Upper lobe of right lung (tissue), 1 donor: ENCODE results near the gene UGT2B17. TPM values are rescaled to one million over a fixed set of nuclear protein-coding genes. Genes with fewer than 3 reads are reported as not detected.

Experiments
- ATAC-seq: fragments of 200-7000 bp; cut with Tn5 transposase; one replicate; pipeline ENCODE4 v1.9.1; 2020; ENCODE audit warnings: mild to moderate bottlenecking, moderate library complexity
- DNase-seq: peaks from one replicate; pipeline ENCODE4 v3.0.0-alpha.2; 2020
- H3K27ac ChIP-seq: fragments of 200-600 bp; one replicate; pipeline ENCODE4 v1.8.0; 2022
- H3K27me3 ChIP-seq: fragments of 200-600 bp; one replicate; pipeline ENCODE4 v1.8.0; 2022; ENCODE audit warnings: mild to moderate bottlenecking
- H3K36me3 ChIP-seq: fragments of 200-600 bp; one replicate; pipeline ENCODE4 v1.8.0; 2022
- H3K4me1 ChIP-seq: fragments of 200-600 bp; one replicate; pipeline ENCODE4 v1.8.0; 2022
- H3K4me3 ChIP-seq: fragments of 200-600 bp; one replicate; pipeline ENCODE4 v1.8.0; 2022; ENCODE audit warnings: mild to moderate bottlenecking
- H3K9me3 ChIP-seq: fragments of 200-600 bp; one replicate; pipeline ENCODE4 v1.8.0; 2022
- CTCF ChIP-seq: fragments of 200-600 bp; IDR thresholded peaks from one replicate; pipeline ENCODE4 v1.8.0; 2022; ENCODE audit warnings: antibody characterized with exemption
- intact Hi-C: fragments of 100-400 bp; cut with DNase I; formaldehyde crosslinking; loops from one replicate; pipeline ENCODE4 v1.11.0; 2022
- total RNA-seq: library from RNA; stranded (reverse); fragmentation: NEBNext Ultra II Directional; extraction: Animal tissue kit (Norgen Biotek cat#: 25700); gene quantifications from one replicate; pipeline ENCODE4 v1.2.1, GENCODE V29; 2021
- donor health status: DM: no; HTN: yes; CAD: no; lungs with severe emphysema.

The UGT2B17 gene
- total RNA-seq, 1 donor from 2014 or later, result not detected

GRCh38 chr4:68606240-68606639 lies 30.1 kb upstream of the UGT2B17 start:
- no peak for ATAC-seq
- intact Hi-C loops, result no loop called here
- no peaks in the 10 kb centered on the region for H3K4me1 ChIP-seq

DNA sequence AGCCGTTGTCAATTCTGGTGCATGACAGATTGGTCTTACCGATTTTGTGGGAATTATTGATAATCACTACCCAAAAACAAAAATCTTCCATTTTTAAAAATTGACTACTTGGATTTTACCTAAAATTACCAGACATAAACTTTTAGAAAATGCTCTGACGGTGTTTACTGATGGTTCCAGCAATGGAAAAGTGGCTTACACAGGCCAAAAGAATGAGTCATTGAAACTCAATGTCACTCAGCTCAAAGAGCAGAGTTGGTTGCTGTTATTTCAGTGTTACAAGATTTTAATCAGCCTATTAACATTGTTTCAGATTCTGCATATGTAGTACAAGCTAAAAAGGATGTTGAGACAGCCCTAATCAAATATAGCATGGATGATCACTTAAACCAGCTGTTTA lies 23.0 kb upstream of the UGT2B17 start:
- no peaks in the 10 kb centered on the region for H3K4me1 ChIP-seq
- H3K27me3 ChIP-seq, result no peaks in the 10 kb centered on the region
- H3K27ac ChIP-seq, result no peak overlapping the region
- ATAC-seq (no peak), DNase-seq (no peak)
- H3K36me3 ChIP-seq, result no peaks in the 10 kb centered on the region
- intact Hi-C loops, result no loop called here
- no peak for TF ChIP-seq CTCF
- no peak overlapping the region for H3K4me3 ChIP-seq
- no peaks in the 10 kb centered on the region for H3K9me3 ChIP-seq

More at GRCh38 chr4:68606240-68606639, 30.1 kb upstream of the UGT2B17 start:
- Histone ChIP-seq H3K27me3 (no peaks in the 10 kb centered on the region), H3K4me3 (no peak overlapping the region), H3K9me3 (no peaks in the 10 kb centered on the region), H3K27ac (no peak overlapping the region), H3K36me3 (no peaks in the 10 kb centered on the region)
- no peak for TF ChIP-seq CTCF
- no peak for DNase-seq

- intact Hi-C loops, result no loop called here
- Histone ChIP-seq H3K27me3 (no peaks in the 10 kb centered on the region), H3K36me3 (no peaks in the 10 kb centered on the region), H3K9me3 (no peaks in the 10 kb centered on the region), H3K4me3 (no peak overlapping the region), H3K27ac (no peak overlapping the region), H3K4me1 (no peaks in the 10 kb centered on the region)
- DNase-seq, result no peak
- ATAC-seq, result no peak
- no peak for TF ChIP-seq CTCF
Measured at GRCh38 chr4:68597482-68597881, 21.4 kb upstream of the UGT2B17 start.

- no peaks in the 10 kb centered on the region for H3K9me3 ChIP-seq
- intact Hi-C loops, result no loop called here
- no peak overlapping the region for H3K27ac ChIP-seq
- no peaks in the 10 kb centered on the region for H3K27me3 ChIP-seq
- ATAC-seq (no peak), DNase-seq (no peak)
- no peak overlapping the region for H3K4me3 ChIP-seq
- TF ChIP-seq CTCF, result no peak
- no peaks in the 10 kb centered on the region for H3K36me3 ChIP-seq
- no peaks in the 10 kb centered on the region for H3K4me1 ChIP-seq
Measured at GRCh38 chr4:68594678-68595077, 18.6 kb upstream of the UGT2B17 start.

DNA sequence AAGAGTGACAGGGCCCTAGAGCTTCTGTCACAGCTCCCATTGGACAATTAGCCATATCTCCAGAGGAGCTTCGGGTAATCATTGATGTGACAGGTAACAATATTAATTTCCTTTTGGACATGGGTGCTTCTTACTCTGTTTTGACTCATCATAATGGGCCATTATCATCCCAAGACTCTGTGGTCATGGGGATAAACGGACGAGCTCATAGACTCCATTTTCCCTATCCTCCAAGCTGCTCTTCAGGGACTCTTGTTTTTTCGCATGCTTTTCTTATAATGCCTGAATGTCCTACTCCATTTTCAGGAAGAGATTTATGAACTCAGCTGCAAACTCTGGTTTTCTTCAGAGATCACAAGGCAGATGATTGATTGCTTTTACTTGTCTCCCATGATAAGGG lies 17.0 kb upstream of the UGT2B17 start:
- Histone ChIP-seq H3K27me3 (no peaks in the 10 kb centered on the region), H3K4me1 (no peaks in the 10 kb centered on the region), H3K36me3 (no peaks in the 10 kb centered on the region), H3K9me3 (no peaks in the 10 kb centered on the region), H3K4me3 (no peak overlapping the region), H3K27ac (no peak overlapping the region)
- DNase-seq (no peak), ATAC-seq (no peak)
- TF ChIP-seq CTCF, result no peak
- intact Hi-C loops, result no loop called here

DNA sequence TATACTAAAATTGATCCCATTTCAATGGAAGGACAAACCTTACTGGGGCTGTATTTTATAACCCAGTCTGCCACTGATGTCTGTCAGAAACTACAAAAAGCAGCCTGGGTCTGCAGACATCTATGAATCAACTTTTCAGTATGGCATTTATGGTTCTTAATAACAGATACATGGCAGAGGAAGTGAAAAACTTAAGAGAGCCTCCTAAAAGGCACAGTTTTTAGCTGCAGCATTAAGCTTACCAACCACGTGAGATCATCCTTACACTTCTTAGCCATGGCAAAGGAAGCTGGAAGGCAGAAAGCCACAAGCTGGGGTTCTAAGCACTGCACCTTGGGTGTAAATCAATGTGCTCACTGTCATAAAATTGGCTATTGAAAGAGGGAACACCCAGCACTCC lies 16.6 kb upstream of the UGT2B17 start:
- H3K27ac ChIP-seq, result no peak overlapping the region
- no peaks in the 10 kb centered on the region for H3K4me1 ChIP-seq
- H3K4me3 ChIP-seq, result no peak overlapping the region
- no peaks in the 10 kb centered on the region for H3K36me3 ChIP-seq
- ATAC-seq (no peak), DNase-seq (no peak)
- H3K9me3 ChIP-seq, result no peaks in the 10 kb centered on the region
- intact Hi-C loops, result no loop called here
- H3K27me3 ChIP-seq, result no peaks in the 10 kb centered on the region
- no peak for TF ChIP-seq CTCF
